ENCODE results near the gene SPINK8. TPM values are rescaled to one million over a fixed set of nuclear protein-coding genes. Genes with fewer than 3 reads are reported as not detected.

The SPINK8 gene
- total RNA-seq, 1 experiment from 2014 or later = not detected

GRCh38 chr3:48289659-48290058, 43.8 kb downstream of the SPINK8 start:
- no peaks in the 10 kb centered on the region for H3K4me1 ChIP-seq (ENCODE audit: control insufficient read depth in 1 of 2, insufficient read depth in 2 of 2, low read length in 2 of 2)
- CTCF ChIA-PET = no interaction called here
- H3K9ac ChIP-seq (ENCODE audit: low read length) = no peak overlapping the region
- H3K9me3 ChIP-seq (ENCODE audit: control insufficient read depth in 1 of 2, insufficient read depth in 1 of 2, low read depth in 1 of 2, low read length in 2 of 2) = no peaks in the 10 kb centered on the region
- H3K9me2 ChIP-seq (ENCODE audit: insufficient read depth) = 0 out of 2 replicates have a peak, but pooled peaks cover 3% of the 10 kb centered on the region
- no TSS peak for BruUV-seq (replicated peaks)
- no peak overlapping the region for H3K4me3 ChIP-seq (replicated peaks in 1 of 2; ENCODE audit: low read depth in 1 of 2, low read length in 2 of 2)
- ATAC-seq (no peak), DNase-seq (ENCODE audit: low read depth, low spot score) (no peak)
- RAD21 ChIA-PET (ENCODE audit: low non-redundant PET in 1 of 2, low total read pairs in 2 of 2, uncharacterized antibody in 2 of 2, unreplicated experiment in 2 of 2) = no interaction called here
- POLR2A ChIA-PET = no interaction called here
- no peak overlapping the region for H2AFZ ChIP-seq (ENCODE audit: low read depth, low read length, poor library complexity, severe bottlenecking)
- H3K79me2 ChIP-seq (ENCODE audit: insufficient read depth, low read length) = no peaks in the 10 kb centered on the region
- H3K27ac ChIP-seq (ENCODE audit: low read depth, low read length) = no peak overlapping the region
- TF ChIP-seq EZH2 (IDR thresholded peaks at IDR 0.05) (no peak), MAX (IDR thresholded peaks at IDR 0.05) (no peak), CEBPB (IDR thresholded peaks at IDR 0.05; ENCODE audit: low read depth) (no peak), ELF1 (IDR thresholded peaks at IDR 0.05; ENCODE audit: borderline replicate concordance, low read depth) (no peak)
- no peaks in the 10 kb centered on the region for H4K20me1 ChIP-seq (ENCODE audit: insufficient read depth)
- 0 out of 4 replicates have a peak, but pooled peaks cover 2 to 4% of the 10 kb centered on the region in 2 experiments for H3K36me3 ChIP-seq (ENCODE audit: control insufficient read depth in 1 of 2, insufficient read depth in 2 of 2, low read length in 2 of 2)
- no peaks in the 10 kb centered on the region for H3K27me3 ChIP-seq (ENCODE audit: insufficient read depth, low read length)
- no peak overlapping the region for H3K4me2 ChIP-seq (ENCODE audit: low read length)
- intact Hi-C loops (cut with micrococcal nuclease) = no loop called here

GRCh38 chr3:48287034-48287433, 46.4 kb downstream of the SPINK8 start:
- H3K27me3 ChIP-seq (ENCODE audit: insufficient read depth, low read length) = no peaks in the 10 kb centered on the region
- H3K4me1 ChIP-seq (ENCODE audit: control insufficient read depth in 1 of 2, insufficient read depth in 2 of 2, low read length in 2 of 2) = no peaks in the 10 kb centered on the region
- no peak overlapping the region for H3K9ac ChIP-seq (ENCODE audit: low read length)
- 0 out of 2 replicates have a peak, but pooled peaks cover 4% of the 10 kb centered on the region for H3K9me2 ChIP-seq (ENCODE audit: insufficient read depth)
- no peak for TF ChIP-seq EZH2 (IDR thresholded peaks at IDR 0.05)
- TF ChIP-seq JUND (IDR thresholded peaks at IDR 0.05) = no peak
- no peak for TF ChIP-seq POLR2A (IDR thresholded peaks at IDR 0.05; ENCODE audit: borderline replicate concordance, extremely low read depth, insufficient read depth, insufficient read length)
- TF ChIP-seq CBX3 (IDR thresholded peaks at IDR 0.05; ENCODE audit: low read depth) = no peak
- no peak for TF ChIP-seq ZFX (IDR thresholded peaks at IDR 0.05)
- no peak for TF ChIP-seq ELF1 (IDR thresholded peaks at IDR 0.05; ENCODE audit: borderline replicate concordance, low read depth)
- no TSS peak for BruUV-seq (replicated peaks)
- no peaks in the 10 kb centered on the region for H3K36me3 ChIP-seq (ENCODE audit: control insufficient read depth in 1 of 2, insufficient read depth in 2 of 2, low read length in 2 of 2)
- DNase-seq (ENCODE audit: low read depth, low spot score) = no peak
- H3K27ac ChIP-seq (ENCODE audit: low read depth, low read length) = no peak overlapping the region
- no peak for ATAC-seq
- no peak overlapping the region for H3K4me2 ChIP-seq (ENCODE audit: low read length)
- intact Hi-C loops (cut with micrococcal nuclease) = no loop called here
- H3K79me2 ChIP-seq (ENCODE audit: insufficient read depth, low read length) = no peaks in the 10 kb centered on the region
- no peak overlapping the region for H2AFZ ChIP-seq (ENCODE audit: low read depth, low read length, poor library complexity, severe bottlenecking)
- ChIA-PET CTCF (no interaction called here), RAD21 (ENCODE audit: low non-redundant PET in 1 of 2, low total read pairs in 2 of 2, uncharacterized antibody in 2 of 2, unreplicated experiment in 2 of 2) (no interaction called here), POLR2A (no interaction called here)
- no peaks in the 10 kb centered on the region for H4K20me1 ChIP-seq (ENCODE audit: insufficient read depth)
- H3K4me3 ChIP-seq (replicated peaks in 1 of 2; ENCODE audit: low read depth in 1 of 2, low read length in 2 of 2) = no peak overlapping the region
- H3K9me3 ChIP-seq (ENCODE audit: control insufficient read depth in 1 of 2, insufficient read depth in 1 of 2, low read depth in 1 of 2, low read length in 2 of 2) = no peaks in the 10 kb centered on the region
